H1 (cell line): ENCODE results near the gene SURF4. TPM values are rescaled to one million over a fixed set of nuclear protein-coding genes. Genes with fewer than 3 reads are reported as not detected.

Source experiments
- BACH1 ChIP-seq: IDR thresholded peaks from 2 replicates; pipeline ENCODE4 v1.6.1; 2012; ENCODE audit warnings: low read length, improper control_type of control experiment
- CBX8 ChIP-seq: fragments of 300-800, 300-1000 bp; sonication (generic); IDR thresholded peaks from 2 replicates; pipeline ENCODE4 v1.7.1; 2016; ENCODE audit warnings: low read depth, low read length, borderline replicate concordance
- CHD1 ChIP-seq: IDR thresholded peaks from 2 replicates; pipeline ENCODE4 v1.6.1; 2012; ENCODE audit warnings: low read depth, low read length, improper control_type of control experiment
- FOSL1 ChIP-seq: IDR thresholded peaks from 2 replicates; pipeline ENCODE4 v1.6.1; 2011; ENCODE audit warnings: mild to moderate bottlenecking, low read depth, low read length, moderate library complexity; ENCODE audit not compliant: insufficient read depth
- RFX5 ChIP-seq: IDR thresholded peaks from 2 replicates; pipeline ENCODE4 v1.6.1; 2011; ENCODE audit warnings: low read depth, low read length, improper control_type of control experiment, borderline replicate concordance
- polyA plus RNA-seq, 7 experiments: library from polyadenylated mRNA; depleted of rRNA in 3 of 7; stranded (reverse) in 5 of 7; unstranded in 2 of 7; fragments of >200 nt in 5 of 7; fragments of 200-250 nt in 2 of 7; gene quantifications; 1 replicate in 5 of 7; 2 replicates in 1 of 7; 4 replicates in 1 of 7; pipeline versions ENCODE4 v1.2.1 to v1.2.3, GENCODE V29; 2011 to 2013; ENCODE audit warnings: missing spikeins in 2 of 7, mixed read lengths in 2 of 7
- total RNA-seq: library from RNA; stranded (reverse); fragmentation: NEBNext Ultra II Directional; extraction: Animal tissue kit (Norgen Biotek cat#: 25700); gene quantifications from 2 replicates; pipeline ENCODE4 v1.2.1, GENCODE V29; 2021

SURF4 gene
- total and polyA plus RNA-seq, 2 of the 8 experiments (the other 6 are each of a cell fraction or from before 2014, with no cell fraction given) = 176 to 182 TPM

DNA sequence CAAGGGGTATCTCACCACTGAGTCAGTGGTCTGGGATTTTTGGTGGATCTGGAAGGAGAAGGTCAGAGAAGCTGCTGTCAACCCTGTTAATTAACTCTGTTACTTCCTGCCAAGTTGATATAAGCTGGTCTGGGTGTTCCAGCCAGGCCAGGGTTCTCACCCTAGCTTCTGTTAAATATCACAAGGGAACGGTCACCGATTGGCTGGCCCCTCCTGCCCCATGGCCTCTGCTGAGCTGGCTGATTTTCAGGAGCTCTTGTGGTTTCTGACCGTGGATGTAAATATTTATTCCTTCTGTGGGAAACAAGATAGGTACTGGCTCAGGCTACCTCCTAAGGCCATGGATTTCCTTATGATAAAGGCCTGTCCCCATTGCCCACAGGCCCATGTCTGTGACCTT lies 47.4 kb upstream of the SURF4 start (continued):
- TF ChIP-seq CBX8 (no peak), CHD1 (no peak), FOSL1 (no peak), BACH1 (no peak), RFX5 (no peak)
